GM18907 (cell line): ENCODE data around the gene PPP2R5A.

Experiments
- ATAC-seq: cut with Tn5 transposase; IDR thresholded peaks from one replicate; pipeline ENCODE4 v1.9.1; 2021; ENCODE audit warnings: mild to moderate bottlenecking, moderate library complexity; ENCODE audit not compliant: unreplicated experiment

PPP2R5A gene

DNA sequence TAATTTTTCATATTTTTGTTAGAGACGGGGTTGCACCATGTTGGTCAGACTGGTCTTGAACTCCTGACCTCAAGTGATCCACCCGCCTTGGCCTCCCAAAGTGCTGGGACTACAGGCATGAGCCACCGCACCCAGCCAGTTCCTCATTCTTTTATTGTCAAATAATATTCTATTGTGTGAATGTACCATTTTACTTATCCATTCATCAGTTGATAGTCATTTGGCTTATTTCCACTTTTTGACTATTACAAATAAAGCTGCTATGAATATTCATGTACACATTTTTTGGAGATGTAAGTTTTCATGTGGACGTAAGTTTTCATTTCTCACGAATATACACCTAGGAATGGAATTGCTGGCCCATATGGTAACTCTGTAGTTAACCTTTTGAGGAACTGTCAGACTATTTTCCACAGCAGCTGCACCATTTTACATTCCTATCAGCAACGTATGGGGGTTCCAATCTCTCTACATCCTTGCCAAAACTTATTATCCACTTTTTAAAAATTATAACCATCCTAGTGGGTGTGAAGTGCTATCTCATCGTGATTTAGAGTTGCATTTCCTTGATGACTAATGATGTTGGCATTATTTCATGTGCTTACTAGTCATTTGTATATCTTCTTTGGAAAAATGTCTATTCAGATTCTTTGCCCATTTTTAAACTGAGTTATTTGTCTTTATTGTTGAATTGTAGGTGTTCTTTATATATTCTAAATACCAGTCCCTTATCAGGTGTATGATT is 116.8 kb downstream of the PPP2R5A start:
- ATAC-seq: no peak

DNA sequence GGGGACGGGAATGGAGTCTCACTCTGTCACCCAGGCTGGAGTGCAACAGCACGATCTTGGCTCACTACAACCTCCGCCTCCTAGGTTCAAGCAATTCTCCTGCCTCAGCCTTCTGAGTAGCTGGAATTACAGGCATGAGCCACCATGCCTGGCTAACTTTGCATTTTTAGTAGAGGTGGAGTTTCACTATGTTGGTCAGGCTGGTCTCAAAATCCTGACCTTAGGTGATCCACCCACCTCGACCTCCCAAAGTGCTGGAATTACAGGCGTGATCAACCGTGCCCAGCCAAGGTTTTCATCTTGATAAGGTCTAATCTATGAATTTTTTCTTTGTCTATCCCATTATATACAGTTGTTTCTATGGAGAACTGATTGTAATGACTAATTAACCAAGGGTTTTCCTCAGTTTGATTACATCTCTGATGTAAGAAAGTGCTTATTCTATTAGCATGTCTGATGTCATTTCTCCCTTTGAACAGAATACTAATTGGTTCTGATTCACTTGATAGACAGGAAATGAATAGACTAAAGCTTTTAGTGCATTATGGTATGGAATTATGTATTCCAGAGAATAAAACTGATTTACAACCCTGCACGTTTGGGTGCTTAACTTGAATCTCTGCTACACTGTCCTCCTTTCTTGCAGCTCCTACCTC is 117.6 kb downstream of the PPP2R5A start:
- no peak for ATAC-seq

DNA sequence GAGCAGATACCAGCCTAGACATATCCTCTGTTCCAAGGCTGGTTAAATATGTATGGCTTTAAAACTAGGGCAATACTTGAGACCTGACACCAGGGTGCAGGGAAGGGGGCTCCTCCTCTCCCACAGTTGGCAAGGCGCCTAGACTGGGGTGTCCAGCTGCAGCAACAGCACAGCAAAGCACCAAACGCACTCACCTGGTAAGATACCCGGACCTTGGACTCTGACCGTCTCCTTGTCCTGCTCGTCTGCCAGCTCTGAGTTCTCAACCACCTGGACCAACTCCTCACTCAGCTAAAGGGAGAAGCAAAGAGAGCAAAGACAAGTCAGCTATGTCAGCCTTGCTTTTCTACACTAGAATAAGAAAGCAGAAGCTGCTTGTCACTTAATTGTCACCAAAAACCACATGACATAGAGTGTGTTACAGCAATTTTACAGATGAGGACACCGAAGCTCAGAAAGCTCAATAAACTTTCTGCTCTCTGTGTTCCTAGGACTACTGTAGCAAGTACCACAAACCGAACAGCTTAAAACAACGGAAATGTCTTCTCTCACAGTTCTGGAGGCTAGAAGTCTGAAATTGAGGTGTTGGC is 125.1 kb downstream of the PPP2R5A start:
- no peak for ATAC-seq
